Neural cell (in vitro differentiated cells): ENCODE data around the gene TNF. TPM values are rescaled to one million over a fixed set of nuclear protein-coding genes. Genes with fewer than 3 reads are reported as not detected.
"Not testable (repeated sequence)": the region's sequence is repeated elsewhere in the genome, so short reads cannot be mapped to it uniquely, and the experiment has no call there.

Experiments used
- H2AFZ ChIP-seq: fragments of 200-600, 300-800 bp; sonication (generic), shearing (Covaris generic); 2 replicates; pipeline ENCODE4 v1.6.0; 2014; ENCODE audit warnings: low read depth, mild to moderate bottlenecking, antibody characterized with exemption, low read length, moderate library complexity
- H3F3A ChIP-seq: fragments of 200-600 bp; shearing (Covaris generic); 2 replicates; pipeline ENCODE4 v1.6.1; 2016; ENCODE audit warnings: mild to moderate bottlenecking, moderate library complexity, mixed read lengths, antibody characterized with exemption, low read length; ENCODE audit not compliant: insufficient read depth, poor library complexity, severe bottlenecking
- H3K27ac ChIP-seq: fragments of 200-600, 300-800 bp; sonication (generic), shearing (Covaris generic); 2 replicates; pipeline ENCODE4 v1.5.1; 2014; ENCODE audit warnings: mild to moderate bottlenecking, low read length, moderate library complexity
- H3K27me3 ChIP-seq: fragments of 300-800, 200-600 bp; sonication (generic), shearing (Covaris generic); 2 replicates; pipeline ENCODE4 v1.6.0; 2014; ENCODE audit warnings: mild to moderate bottlenecking, low read depth, low read length, moderate library complexity; ENCODE audit not compliant: insufficient read depth
- H3K36me3 ChIP-seq: fragments of 300-800, 200-600 bp; sonication (generic), shearing (Covaris generic); 2 replicates; pipeline ENCODE4 v1.5.1; 2014; ENCODE audit warnings: mild to moderate bottlenecking, antibody characterized with exemption, low read length, moderate library complexity; ENCODE audit not compliant: insufficient read depth
- H3K4me2 ChIP-seq: fragments of 300-800, 200-600 bp; sonication (generic), shearing (Covaris generic); 2 replicates; pipeline ENCODE4 v1.6.0; 2014; ENCODE audit warnings: mild to moderate bottlenecking, low read length
- H3K4me3 ChIP-seq: fragments of 300-800, 200-600 bp; sonication (generic), shearing (Covaris generic); 2 replicates; pipeline ENCODE4 v1.5.1; 2014; ENCODE audit warnings: mild to moderate bottlenecking, low read length, moderate library complexity
- H3K79me2 ChIP-seq: fragments of 200-600 bp; shearing (Covaris generic); replicated peaks from 2 replicates; pipeline ENCODE4 v1.6.0; 2014; ENCODE audit warnings: mild to moderate bottlenecking, low read length, moderate library complexity; ENCODE audit not compliant: insufficient read depth
- H3K9ac ChIP-seq: fragments of 300-800, 200-600 bp; sonication (generic), shearing (Covaris generic); 2 replicates; pipeline ENCODE4 v1.6.1; 2016; ENCODE audit warnings: mild to moderate bottlenecking, low read length, mixed read lengths
- H3K9me2 ChIP-seq: fragments of 200-600 bp; shearing (Covaris generic); 2 replicates; pipeline ENCODE4 v1.6.1; 2016; ENCODE audit warnings: mild to moderate bottlenecking, low read length, mixed read lengths; ENCODE audit not compliant: insufficient read depth
- H3K9me3 ChIP-seq: fragments of 200-600, 300-800 bp; sonication (generic), shearing (Covaris generic); 2 replicates; pipeline ENCODE4 v1.6.1; 2016; ENCODE audit warnings: mild to moderate bottlenecking, mixed run types, low read length, moderate library complexity, mixed read lengths
- H4K20me1 ChIP-seq: fragments of 200-600 bp; shearing (Covaris generic); 2 replicates; pipeline ENCODE4 v1.6.1; 2016; ENCODE audit warnings: mild to moderate bottlenecking, mixed run types; ENCODE audit not compliant: insufficient read depth
- EP300 ChIP-seq: fragments of 450-650 bp; conservative IDR thresholded peaks from 2 replicates; pipeline ENCODE4 v1.6.1; 2014; ENCODE audit warnings: antibody characterized with exemption, mild to moderate bottlenecking, moderate library complexity; ENCODE audit not compliant: poor library complexity, severe bottlenecking
- EZH2 ChIP-seq: fragments of 200-600, 300-800 bp; shearing (Covaris generic), sonication (generic); IDR thresholded peaks from 2 replicates; pipeline ENCODE4 v1.6.1; 2014; ENCODE audit warnings: antibody characterized with exemption, low read length, borderline replicate concordance, mild to moderate bottlenecking; ENCODE audit not compliant: insufficient read depth, poor library complexity, severe bottlenecking
- MXI1 ChIP-seq: fragments of 450-650 bp; conservative IDR thresholded peaks from 2 replicates; pipeline ENCODE4 v1.6.1; 2014; ENCODE audit warnings: antibody characterized with exemption, mild to moderate bottlenecking; ENCODE audit not compliant: poor library complexity, severe bottlenecking
- POLR2AphosphoS5 ChIP-seq: IDR thresholded peaks from 2 replicates; pipeline ENCODE4 v1.6.1; 2012
- RAD21 ChIP-seq: fragments of 450-650 bp; conservative IDR thresholded peaks from 2 replicates; pipeline ENCODE4 v1.6.1; 2014; ENCODE audit warnings: antibody characterized with exemption, mild to moderate bottlenecking, moderate library complexity
- REST ChIP-seq: IDR thresholded peaks from 2 replicates; pipeline ENCODE4 v1.6.1; 2012; ENCODE audit warnings: borderline replicate concordance
- SMC3 ChIP-seq: fragments of 450-650 bp; conservative IDR thresholded peaks from 2 replicates; pipeline ENCODE4 v1.6.1; 2014; ENCODE audit warnings: antibody characterized with exemption, mild to moderate bottlenecking, moderate library complexity; ENCODE audit not compliant: poor library complexity
- TAF1 ChIP-seq: IDR thresholded peaks from 2 replicates; pipeline ENCODE4 v1.6.1; 2012; ENCODE audit warnings: low read depth
- polyA plus RNA-seq: library from polyadenylated mRNA; depleted of rRNA; stranded (reverse); fragments of >200 nt; gene quantifications from 2 replicates; pipeline ENCODE4 v1.2.3, GENCODE V29; 2014
- TF ChIP-seq, protein P1 (sequence below): fragments of 450-650 bp; IDR thresholded peaks from 2 replicates; pipeline ENCODE4 v1.5.1; 2014; ENCODE audit warnings: antibody characterized with exemption, mild to moderate bottlenecking, moderate library complexity; ENCODE audit not compliant: poor library complexity, severe bottlenecking

The TNF gene
- polyA plus RNA-seq, 1 donor from 2014 or later = not detected

DNA sequence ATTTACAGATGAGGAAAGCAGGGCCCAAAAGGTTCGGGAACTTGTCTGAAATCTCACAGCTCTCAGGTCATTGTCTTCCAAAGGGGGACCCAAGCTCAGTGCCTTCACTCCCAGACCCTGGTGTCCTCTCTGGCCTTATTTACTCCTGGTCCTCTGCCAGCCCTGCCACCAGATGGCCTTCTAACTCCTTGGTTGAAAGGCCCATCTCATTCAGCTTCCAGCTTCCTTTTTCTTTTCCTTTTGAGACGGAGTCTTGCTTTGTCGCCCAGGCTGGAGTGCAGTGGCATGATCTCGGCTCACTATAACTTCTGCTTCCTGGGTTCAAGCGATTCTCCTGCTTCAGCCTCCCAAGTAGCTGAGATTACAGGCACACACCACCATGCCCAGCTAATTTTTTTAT, 24.0 kb upstream of the TNF start:
- H3K4me2 ChIP-seq, H4K20me1 ChIP-seq, H3K9ac ChIP-seq, H3K27me3 ChIP-seq, H3K9me3 ChIP-seq, H3K9me2 ChIP-seq, H3K4me3 ChIP-seq, H3F3A ChIP-seq, H3K36me3 ChIP-seq, H3K27ac ChIP-seq, H2AFZ ChIP-seq: not testable (repeated sequence)
- peaks cover 26% of the 10 kb centered on the region for H3K79me2 ChIP-seq
- TF ChIP-seq SMC3 (peak; percentile 19), RAD21 (peak; percentile 22)

DNA sequence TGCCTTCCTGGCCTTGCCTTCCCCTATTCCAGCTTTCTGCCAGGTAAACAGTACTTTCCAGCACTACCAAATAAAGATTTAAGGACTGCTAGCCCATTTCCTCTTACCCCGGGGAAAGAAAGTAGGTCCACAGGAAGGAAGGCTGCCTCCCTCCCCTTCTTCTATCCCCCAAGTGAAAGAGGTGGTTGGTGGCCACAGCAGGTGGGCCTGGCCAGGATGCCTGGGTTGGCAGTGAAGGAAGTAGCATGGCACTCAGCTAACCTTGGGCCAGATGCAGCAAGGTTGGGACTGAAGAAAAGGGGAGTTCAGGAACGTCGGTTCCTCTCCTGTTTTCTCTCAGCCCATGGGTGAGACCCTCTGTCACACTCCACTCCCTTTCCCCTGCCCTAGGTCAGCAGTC, 19.1 kb upstream of the TNF start:
- no peaks in the 10 kb centered on the region for H3K27me3 ChIP-seq
- no peaks in the 10 kb centered on the region for H3K9me2 ChIP-seq
- H3K36me3 ChIP-seq = no peaks in the 10 kb centered on the region
- H3K4me2 ChIP-seq = no peak overlapping the region
- peaks cover 11% of the 10 kb centered on the region for H3K79me2 ChIP-seq
- TF ChIP-seq REST (no peak), RAD21 (no peak), SMC3 (no peak), MXI1 (no peak), EZH2 (no peak), TAF1 (no peak)
- TF ChIP-seq, protein P1, sequence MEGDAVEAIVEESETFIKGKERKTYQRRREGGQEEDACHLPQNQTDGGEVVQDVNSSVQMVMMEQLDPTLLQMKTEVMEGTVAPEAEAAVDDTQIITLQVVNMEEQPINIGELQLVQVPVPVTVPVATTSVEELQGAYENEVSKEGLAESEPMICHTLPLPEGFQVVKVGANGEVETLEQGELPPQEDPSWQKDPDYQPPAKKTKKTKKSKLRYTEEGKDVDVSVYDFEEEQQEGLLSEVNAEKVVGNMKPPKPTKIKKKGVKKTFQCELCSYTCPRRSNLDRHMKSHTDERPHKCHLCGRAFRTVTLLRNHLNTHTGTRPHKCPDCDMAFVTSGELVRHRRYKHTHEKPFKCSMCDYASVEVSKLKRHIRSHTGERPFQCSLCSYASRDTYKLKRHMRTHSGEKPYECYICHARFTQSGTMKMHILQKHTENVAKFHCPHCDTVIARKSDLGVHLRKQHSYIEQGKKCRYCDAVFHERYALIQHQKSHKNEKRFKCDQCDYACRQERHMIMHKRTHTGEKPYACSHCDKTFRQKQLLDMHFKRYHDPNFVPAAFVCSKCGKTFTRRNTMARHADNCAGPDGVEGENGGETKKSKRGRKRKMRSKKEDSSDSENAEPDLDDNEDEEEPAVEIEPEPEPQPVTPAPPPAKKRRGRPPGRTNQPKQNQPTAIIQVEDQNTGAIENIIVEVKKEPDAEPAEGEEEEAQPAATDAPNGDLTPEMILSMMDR = no peak
- no peak overlapping the region for H3K4me3 ChIP-seq
- H3K27ac ChIP-seq = no peak overlapping the region
- H4K20me1 ChIP-seq = no peaks in the 10 kb centered on the region
- H3F3A ChIP-seq = no peaks in the 10 kb centered on the region
- H3K9me3 ChIP-seq = no peaks in the 10 kb centered on the region
- H3K9ac ChIP-seq = no peak overlapping the region
- no peak overlapping the region for H2AFZ ChIP-seq

GRCh38 chr6:31557443-31558317, 17.7 kb upstream of the TNF start:
- H3K36me3 ChIP-seq = no peaks in the 10 kb centered on the region
- no peak overlapping the region for H3K4me3 ChIP-seq
- H3K27me3 ChIP-seq = no peaks in the 10 kb centered on the region
- no peak overlapping the region for H3K27ac ChIP-seq
- no peaks in the 10 kb centered on the region for H3K9me3 ChIP-seq
- no peak overlapping the region for H2AFZ ChIP-seq
- H3K79me2 ChIP-seq = peaks cover 11% of the 10 kb centered on the region
- H3K4me2 ChIP-seq = no peak overlapping the region
- H3K9ac ChIP-seq = no peak overlapping the region
- TF ChIP-seq RAD21 (no peak), EP300 (no peak), MXI1 (no peak), REST (no peak), TAF1 (no peak), SMC3 (no peak), EZH2 (no peak), POLR2AphosphoS5 (no peak)
- TF ChIP-seq, protein P1 = no peak
- no peaks in the 10 kb centered on the region for H4K20me1 ChIP-seq
- no peaks in the 10 kb centered on the region for H3K9me2 ChIP-seq
- H3F3A ChIP-seq = no peaks in the 10 kb centered on the region
